ENCODE results near the gene CNTN5. TPM values are rescaled to one million over a fixed set of nuclear protein-coding genes. Genes with fewer than 3 reads are reported as not detected.

Gene CNTN5
- total RNA-seq, 4 donors from 2014 or later, result not detected

DNA sequence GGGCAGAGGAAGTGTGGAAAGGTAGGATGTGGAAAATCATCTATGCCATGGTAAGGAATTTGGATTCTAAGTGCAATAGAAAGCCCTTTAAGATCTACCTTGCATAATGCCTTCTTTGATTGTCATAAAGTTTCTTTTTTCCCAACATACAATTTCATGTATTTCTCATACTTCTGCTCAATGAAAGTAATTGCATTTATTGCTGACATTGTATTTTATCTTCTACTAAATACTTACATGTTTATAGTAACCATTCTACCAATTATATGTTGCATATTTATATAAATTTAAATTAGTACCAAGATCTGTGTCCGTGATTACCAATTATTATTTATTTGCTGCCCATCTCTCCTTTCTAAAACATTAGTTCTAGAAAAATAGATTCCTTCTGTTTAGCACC, 114.8 kb downstream of the CNTN5 start:
- TF ChIP-seq EP300 (IDR thresholded peaks at IDR 0.05) (no peak), POLR2A (IDR thresholded peaks at IDR 0.05) (no peak), POLR2AphosphoS5 (IDR thresholded peaks at IDR 0.05) (no peak)
- TF ChIP-seq, protein P1, sequence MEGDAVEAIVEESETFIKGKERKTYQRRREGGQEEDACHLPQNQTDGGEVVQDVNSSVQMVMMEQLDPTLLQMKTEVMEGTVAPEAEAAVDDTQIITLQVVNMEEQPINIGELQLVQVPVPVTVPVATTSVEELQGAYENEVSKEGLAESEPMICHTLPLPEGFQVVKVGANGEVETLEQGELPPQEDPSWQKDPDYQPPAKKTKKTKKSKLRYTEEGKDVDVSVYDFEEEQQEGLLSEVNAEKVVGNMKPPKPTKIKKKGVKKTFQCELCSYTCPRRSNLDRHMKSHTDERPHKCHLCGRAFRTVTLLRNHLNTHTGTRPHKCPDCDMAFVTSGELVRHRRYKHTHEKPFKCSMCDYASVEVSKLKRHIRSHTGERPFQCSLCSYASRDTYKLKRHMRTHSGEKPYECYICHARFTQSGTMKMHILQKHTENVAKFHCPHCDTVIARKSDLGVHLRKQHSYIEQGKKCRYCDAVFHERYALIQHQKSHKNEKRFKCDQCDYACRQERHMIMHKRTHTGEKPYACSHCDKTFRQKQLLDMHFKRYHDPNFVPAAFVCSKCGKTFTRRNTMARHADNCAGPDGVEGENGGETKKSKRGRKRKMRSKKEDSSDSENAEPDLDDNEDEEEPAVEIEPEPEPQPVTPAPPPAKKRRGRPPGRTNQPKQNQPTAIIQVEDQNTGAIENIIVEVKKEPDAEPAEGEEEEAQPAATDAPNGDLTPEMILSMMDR (IDR thresholded peaks at IDR 0.05), result no peak
- no peaks in the 10 kb centered on the region for H3K4me1 ChIP-seq
- no peak overlapping the region for H3K4me3 ChIP-seq
- H3K27ac ChIP-seq, result no peak overlapping the region
- H3K9me3 ChIP-seq, result no peaks in the 10 kb centered on the region
- H3K36me3 ChIP-seq, result no peaks in the 10 kb centered on the region
- no peak for DNase-seq (ENCODE audit: low spot score in 2 of 2)
- no peaks in the 10 kb centered on the region for H3K27me3 ChIP-seq
- 81% methylated on average over 1 of the region's 1 CpG for WGBS

DNA sequence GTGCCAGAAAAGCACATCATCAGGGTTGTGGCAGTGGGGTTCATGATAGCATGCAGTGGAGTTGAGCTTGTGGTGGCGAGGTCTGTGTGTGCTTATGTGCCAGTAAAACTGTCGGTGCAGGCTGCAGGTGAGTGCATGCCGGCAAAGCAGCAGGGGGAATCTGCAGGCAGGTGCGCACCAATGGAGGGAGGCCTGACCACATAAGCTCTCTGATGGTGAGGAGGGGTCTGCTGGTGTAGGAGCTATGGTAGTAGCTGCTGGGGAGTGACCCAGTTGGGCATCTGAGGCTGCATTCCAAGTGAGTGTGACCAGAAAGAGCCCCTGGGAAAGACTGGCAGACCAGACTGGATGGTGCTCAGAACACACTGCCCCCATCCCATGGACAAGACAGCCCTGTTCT, 121.5 kb downstream of the CNTN5 start:
- peaks cover 5% of the 10 kb centered on the region for H3K9me3 ChIP-seq
- no peaks in the 10 kb centered on the region for H3K27me3 ChIP-seq
- 80% methylated on average over 2 of the region's 4 CpGs for WGBS
- H3K4me3 ChIP-seq, result no peak overlapping the region
- no peak overlapping the region for H3K27ac ChIP-seq
- TF ChIP-seq EP300 (IDR thresholded peaks at IDR 0.05), result no peak
- TF ChIP-seq, protein P1 (IDR thresholded peaks at IDR 0.05), result no peak
- TF ChIP-seq POLR2A (IDR thresholded peaks at IDR 0.05), result no peak
- no peak for TF ChIP-seq POLR2AphosphoS5 (IDR thresholded peaks at IDR 0.05)
- H3K36me3 ChIP-seq, result no peaks in the 10 kb centered on the region
- no peak for DNase-seq (ENCODE audit: low spot score in 2 of 2)
- no peaks in the 10 kb centered on the region for H3K4me1 ChIP-seq

DNA sequence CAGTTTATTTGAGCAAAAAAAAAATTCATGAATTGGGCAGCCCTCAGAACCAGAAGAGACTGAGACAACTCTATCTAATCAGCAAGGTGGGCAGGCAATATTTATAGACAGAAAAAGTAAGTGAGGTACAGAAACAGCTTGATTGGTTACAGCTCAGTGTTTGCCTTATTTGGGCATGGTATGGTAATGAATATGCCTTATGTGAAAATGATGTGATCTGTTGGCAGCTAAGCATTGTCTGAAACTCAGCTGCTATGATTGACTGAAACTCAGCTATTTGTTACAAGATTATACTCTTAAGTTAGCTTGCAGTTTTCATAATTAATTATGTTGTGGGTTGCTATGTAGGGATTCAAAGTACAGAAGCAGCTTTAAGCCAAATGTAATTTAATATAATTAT, 127.6 kb downstream of the CNTN5 start:
- H3K27ac ChIP-seq, result no peak overlapping the region

DNA sequence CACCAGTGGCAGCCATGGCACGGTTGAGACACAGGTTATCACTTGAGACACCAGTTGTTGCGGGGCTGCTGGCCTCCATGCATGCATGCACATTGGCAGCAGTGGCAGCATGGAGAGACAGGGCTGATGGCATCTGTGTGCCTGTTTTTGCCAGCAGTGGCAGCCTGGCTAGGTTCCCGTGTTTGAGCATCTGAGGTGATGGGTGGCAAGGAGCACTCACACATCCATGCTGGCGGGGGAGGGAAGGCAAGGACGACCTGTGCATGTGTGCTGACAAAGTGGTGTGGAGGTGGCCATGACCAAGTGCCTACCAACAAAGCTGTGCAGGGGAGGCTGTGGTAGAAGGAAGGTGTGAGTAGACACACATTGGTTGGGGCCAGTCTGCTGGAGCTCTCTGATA, 133.5 kb downstream of the CNTN5 start:
- Histone ChIP-seq H3K27ac (no peak overlapping the region), H3K36me3 (no peaks in the 10 kb centered on the region), H3K4me3 (no peak overlapping the region), H3K27me3 (no peaks in the 10 kb centered on the region), H3K9me3 (no peaks in the 10 kb centered on the region), H3K4me1 (no peaks in the 10 kb centered on the region)
- DNase-seq (ENCODE audit: low spot score in 2 of 2), result no peak
- no peak for TF ChIP-seq POLR2A (IDR thresholded peaks at IDR 0.05)
- no peak for TF ChIP-seq POLR2AphosphoS5 (IDR thresholded peaks at IDR 0.05)
- no peak for TF ChIP-seq EP300 (IDR thresholded peaks at IDR 0.05)
- TF ChIP-seq, protein P1 (IDR thresholded peaks at IDR 0.05), result no peak
- WGBS, result 50% methylated on average over 2 of the region's 5 CpGs

More for the DNA sequence above, 127.6 kb downstream of the CNTN5 start:
- no peak for DNase-seq (ENCODE audit: low spot score in 2 of 2)
- Histone ChIP-seq H3K4me3 (no peak overlapping the region), H3K36me3 (no peaks in the 10 kb centered on the region), H3K4me1 (no peaks in the 10 kb centered on the region), H3K9me3 (peaks cover 5% of the 10 kb centered on the region), H3K27me3 (no peaks in the 10 kb centered on the region)
- TF ChIP-seq, protein P1 (IDR thresholded peaks at IDR 0.05), result no peak
- TF ChIP-seq POLR2AphosphoS5 (IDR thresholded peaks at IDR 0.05) (no peak), EP300 (IDR thresholded peaks at IDR 0.05) (no peak), POLR2A (IDR thresholded peaks at IDR 0.05) (no peak)

DNA sequence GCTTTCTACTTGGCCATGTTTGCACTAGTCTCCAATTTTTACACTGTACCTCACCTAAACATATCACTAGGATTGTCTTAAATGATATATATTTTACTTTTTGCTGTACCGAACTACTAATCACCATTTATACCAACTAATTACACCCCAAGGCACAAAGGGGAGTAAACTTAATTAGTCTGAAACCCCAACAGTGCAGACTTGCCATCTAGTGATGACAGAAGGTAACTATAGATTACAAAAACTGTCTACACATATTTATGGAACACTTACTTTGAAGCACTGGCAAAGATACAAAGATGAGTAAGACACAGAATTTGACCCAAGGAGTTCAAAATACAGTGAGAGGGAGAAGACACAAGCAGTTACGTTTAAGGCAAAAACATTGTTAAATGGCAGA, 139.7 kb downstream of the CNTN5 start:
- H3K36me3 ChIP-seq, result no peaks in the 10 kb centered on the region
- H3K27ac ChIP-seq, result no peak overlapping the region
- no peak for DNase-seq (ENCODE audit: low spot score in 2 of 2)
- H3K4me1 ChIP-seq, result no peaks in the 10 kb centered on the region
- H3K4me3 ChIP-seq, result no peak overlapping the region
- TF ChIP-seq POLR2AphosphoS5 (IDR thresholded peaks at IDR 0.05), result no peak
- TF ChIP-seq EP300 (IDR thresholded peaks at IDR 0.05), result no peak
- TF ChIP-seq POLR2A (IDR thresholded peaks at IDR 0.05), result no peak
- TF ChIP-seq, protein P1 (IDR thresholded peaks at IDR 0.05), result no peak
- H3K27me3 ChIP-seq, result no peaks in the 10 kb centered on the region
- no peaks in the 10 kb centered on the region for H3K9me3 ChIP-seq
- 54% methylated on average over 2 of the region's 2 CpGs for WGBS

All from suprapubic skin (tissue), 4 donors.